Measurements from ENCODE around the gene RBSN.

Gene RBSN

GRCh38 chr3:15086263-15086662, 12.7 kb downstream of the RBSN start:
- H3K4me3 ChIP-seq (ENCODE audit: low read depth, low read length) = no peak overlapping the region
- H3K36me3 ChIP-seq (ENCODE audit: control insufficient read depth in 2 of 2, insufficient read depth in 1 of 2, low read length in 2 of 2) = peaks cover 58 to 91% of the 10 kb centered on the region in 2 experiments
- CTCF ChIA-PET = interaction anchor here (0.9 kb wide), 1 partner anchor 13 kb away, joined by 3 read pairs; no protein-coding TSS in a partner anchor
- H3K9me3 ChIP-seq (ENCODE audit: control insufficient read depth, insufficient read depth, low read depth, low read length) = no peaks in the 10 kb centered on the region
- H3K4me1 ChIP-seq (ENCODE audit: control insufficient read depth, insufficient read depth, low read length) = no peaks in the 10 kb centered on the region
- POLR2A ChIA-PET = no interaction called here
- TF ChIP-seq ZNF292 (tag by site-specific recombination; IDR thresholded peaks at IDR 0.05; ENCODE audit: borderline replicate concordance, low read depth) = no peak
- TF ChIP-seq ZXDB (tag by site-specific recombination; IDR thresholded peaks at IDR 0.05) = no peak
- TF ChIP-seq, protein P1, sequence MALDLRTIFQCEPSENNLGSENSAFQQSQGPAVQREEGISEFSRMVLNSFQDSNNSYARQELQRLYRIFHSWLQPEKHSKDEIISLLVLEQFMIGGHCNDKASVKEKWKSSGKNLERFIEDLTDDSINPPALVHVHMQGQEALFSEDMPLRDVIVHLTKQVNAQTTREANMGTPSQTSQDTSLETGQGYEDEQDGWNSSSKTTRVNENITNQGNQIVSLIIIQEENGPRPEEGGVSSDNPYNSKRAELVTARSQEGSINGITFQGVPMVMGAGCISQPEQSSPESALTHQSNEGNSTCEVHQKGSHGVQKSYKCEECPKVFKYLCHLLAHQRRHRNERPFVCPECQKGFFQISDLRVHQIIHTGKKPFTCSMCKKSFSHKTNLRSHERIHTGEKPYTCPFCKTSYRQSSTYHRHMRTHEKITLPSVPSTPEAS (tag by site-specific recombination; IDR thresholded peaks at IDR 0.05) = no peak
- TF ChIP-seq MZF1 (tag by site-specific recombination; IDR thresholded peaks at IDR 0.05; ENCODE audit: borderline replicate concordance) = no peak
- TF ChIP-seq ZNF658 (tag by site-specific recombination; IDR thresholded peaks at IDR 0.05) = no peak
- TF ChIP-seq PRDM6 (tag by site-specific recombination; IDR thresholded peaks at IDR 0.05) = no peak
- no peak for TF ChIP-seq ZBTB7A (tag by site-specific recombination; IDR thresholded peaks at IDR 0.05; ENCODE audit: low read depth)
- no peak for TF ChIP-seq ZNF133 (tag by site-specific recombination; IDR thresholded peaks at IDR 0.05)
- TF ChIP-seq, protein P2, sequence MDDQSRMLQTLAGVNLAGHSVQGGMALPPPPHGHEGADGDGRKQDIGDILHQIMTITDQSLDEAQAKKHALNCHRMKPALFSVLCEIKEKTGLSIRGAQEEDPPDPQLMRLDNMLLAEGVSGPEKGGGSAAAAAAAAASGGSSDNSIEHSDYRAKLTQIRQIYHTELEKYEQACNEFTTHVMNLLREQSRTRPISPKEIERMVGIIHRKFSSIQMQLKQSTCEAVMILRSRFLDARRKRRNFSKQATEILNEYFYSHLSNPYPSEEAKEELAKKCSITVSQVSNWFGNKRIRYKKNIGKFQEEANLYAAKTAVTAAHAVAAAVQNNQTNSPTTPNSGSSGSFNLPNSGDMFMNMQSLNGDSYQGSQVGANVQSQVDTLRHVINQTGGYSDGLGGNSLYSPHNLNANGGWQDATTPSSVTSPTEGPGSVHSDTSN (CRISPR knock-in tag; IDR thresholded peaks at IDR 0.05) = no peak
- no peak for TF ChIP-seq ZNF311 (tag by site-specific recombination; IDR thresholded peaks at IDR 0.05; ENCODE audit: borderline replicate concordance)
- TF ChIP-seq SETDB1 (IDR thresholded peaks at IDR 0.05; ENCODE audit: insufficient read length, low read length) = no peak
- TF ChIP-seq ZNF654 (tag by site-specific recombination; IDR thresholded peaks at IDR 0.05; ENCODE audit: low read depth) = no peak
- no peak overlapping the region for H3K27ac ChIP-seq (ENCODE audit: extremely low read depth, low read depth, low read length)

GRCh38 chr3:15083252-15083651, 15.7 kb downstream of the RBSN start:
- no peaks in the 10 kb centered on the region for H3K9me3 ChIP-seq (ENCODE audit: control insufficient read depth, insufficient read depth, low read depth, low read length)
- TF ChIP-seq ZFP37 (tag by site-specific recombination; IDR thresholded peaks at IDR 0.05) (no peak), ZNF560 (tag by site-specific recombination; IDR thresholded peaks at IDR 0.05; ENCODE audit: borderline replicate concordance) (no peak), ZNF654 (tag by site-specific recombination; IDR thresholded peaks at IDR 0.05; ENCODE audit: low read depth) (no peak), ZNF701 (tag by site-specific recombination; IDR thresholded peaks at IDR 0.05) (no peak), KLF8 (tag by site-specific recombination; IDR thresholded peaks at IDR 0.05) (no peak), ZFP69B (tag by site-specific recombination; IDR thresholded peaks at IDR 0.05) (no peak), ZNF404 (tag by site-specific recombination; IDR thresholded peaks at IDR 0.05) (no peak), ZNF266 (tag by site-specific recombination; IDR thresholded peaks at IDR 0.05; ENCODE audit: low read depth) (no peak)
- TF ChIP-seq, protein P3, sequence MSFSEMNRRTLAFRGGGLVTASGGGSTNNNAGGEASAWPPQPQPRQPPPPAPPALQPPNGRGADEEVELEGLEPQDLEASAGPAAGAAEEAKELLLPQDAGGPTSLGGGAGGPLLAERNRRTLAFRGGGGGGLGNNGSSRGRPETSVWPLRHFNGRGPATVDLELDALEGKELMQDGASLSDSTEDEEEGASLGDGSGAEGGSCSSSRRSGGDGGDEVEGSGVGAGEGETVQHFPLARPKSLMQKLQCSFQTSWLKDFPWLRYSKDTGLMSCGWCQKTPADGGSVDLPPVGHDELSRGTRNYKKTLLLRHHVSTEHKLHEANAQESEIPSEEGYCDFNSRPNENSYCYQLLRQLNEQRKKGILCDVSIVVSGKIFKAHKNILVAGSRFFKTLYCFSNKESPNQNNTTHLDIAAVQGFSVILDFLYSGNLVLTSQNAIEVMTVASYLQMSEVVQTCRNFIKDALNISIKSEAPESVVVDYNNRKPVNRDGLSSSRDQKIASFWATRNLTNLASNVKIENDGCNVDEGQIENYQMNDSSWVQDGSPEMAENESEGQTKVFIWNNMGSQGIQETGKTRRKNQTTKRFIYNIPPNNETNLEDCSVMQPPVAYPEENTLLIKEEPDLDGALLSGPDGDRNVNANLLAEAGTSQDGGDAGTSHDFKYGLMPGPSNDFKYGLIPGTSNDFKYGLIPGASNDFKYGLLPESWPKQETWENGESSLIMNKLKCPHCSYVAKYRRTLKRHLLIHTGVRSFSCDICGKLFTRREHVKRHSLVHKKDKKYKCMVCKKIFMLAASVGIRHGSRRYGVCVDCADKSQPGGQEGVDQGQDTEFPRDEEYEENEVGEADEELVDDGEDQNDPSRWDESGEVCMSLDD (tag by site-specific recombination; IDR thresholded peaks at IDR 0.05) = no peak
- H3K4me1 ChIP-seq (ENCODE audit: control insufficient read depth, insufficient read depth, low read length) = no peaks in the 10 kb centered on the region
- peaks cover 64 to 95% of the 10 kb centered on the region in 2 experiments for H3K36me3 ChIP-seq (ENCODE audit: control insufficient read depth in 2 of 2, insufficient read depth in 1 of 2, low read length in 2 of 2)
- no peak overlapping the region for H3K27ac ChIP-seq (ENCODE audit: extremely low read depth, low read depth, low read length)
- H3K4me3 ChIP-seq (ENCODE audit: low read depth, low read length) = no peak overlapping the region
- ChIA-PET CTCF (no interaction called here), POLR2A (no interaction called here)

All from HEK293 (cell line).